Osteoblast (primary cell): Measurements from ENCODE around the gene SLC14A1. TPM values are rescaled to one million over a fixed set of nuclear protein-coding genes. Genes with fewer than 3 reads are reported as not detected.

Experiments
- DNase-seq: peaks from one replicate; pipeline ENCODE4 v3.0.0; 2011; ENCODE audit warnings: low spot score, mixed read lengths; ENCODE audit not compliant: insufficient read length; ENCODE audit errors: missing footprints
- H2AFZ ChIP-seq: 2 replicates; pipeline ENCODE4 v1.6.0; 2011; ENCODE audit warnings: mild to moderate bottlenecking, low read length
- H3K27ac ChIP-seq: 2 replicates; pipeline ENCODE4 v1.5.1; 2011; ENCODE audit warnings: mild to moderate bottlenecking, low read depth, low read length, moderate library complexity
- H3K27me3 ChIP-seq: 2 replicates; pipeline ENCODE4 v1.6.0; 2012; ENCODE audit warnings: mild to moderate bottlenecking, control low read depth, inconsistent platforms, low read length, moderate library complexity; ENCODE audit not compliant: insufficient read depth
- H3K36me3 ChIP-seq: 2 replicates; pipeline ENCODE4 v1.5.1; 2011; ENCODE audit warnings: mild to moderate bottlenecking, low read length, control low read depth, moderate library complexity; ENCODE audit not compliant: insufficient read depth
- H3K4me1 ChIP-seq: 2 replicates; pipeline ENCODE4 v1.5.1; 2011; ENCODE audit warnings: mild to moderate bottlenecking, low read length, control low read depth, moderate library complexity; ENCODE audit not compliant: insufficient read depth
- H3K4me2 ChIP-seq: 2 replicates; pipeline ENCODE4 v1.6.0; 2011; ENCODE audit warnings: mild to moderate bottlenecking, low read length; ENCODE audit not compliant: insufficient read depth
- H3K4me3 ChIP-seq: fragments of 200-600 bp; sonication (generic); 3 replicates; pipeline ENCODE4 v1.5.1; 2012; ENCODE audit warnings: mild to moderate bottlenecking, low read length, inconsistent platforms; ENCODE audit not compliant: insufficient read depth
- H3K79me2 ChIP-seq: 2 replicates; pipeline ENCODE4 v1.6.0; 2012; ENCODE audit warnings: mild to moderate bottlenecking, low read length, control low read depth, inconsistent platforms; ENCODE audit not compliant: insufficient read depth
- H3K9me3 ChIP-seq: 2 replicates; pipeline ENCODE4 v1.5.1; 2011; ENCODE audit warnings: low read depth, low read length, control low read depth
- H4K20me1 ChIP-seq: 2 replicates; pipeline ENCODE4 v1.6.0; 2012; ENCODE audit warnings: mild to moderate bottlenecking, low read length, control low read depth; ENCODE audit not compliant: insufficient read depth
- CTCF ChIP-seq: IDR thresholded peaks from 2 replicates; pipeline ENCODE4 v1.5.1; 2011; ENCODE audit warnings: mild to moderate bottlenecking, low read depth, low read length, moderate library complexity; ENCODE audit errors: extremely low read depth
- total RNA-seq: library from RNA; depleted of rRNA; stranded (reverse); fragments of >200 nt; gene quantifications from 2 replicates; pipeline ENCODE4 v1.2.3, GENCODE V29; 2012

The SLC14A1 gene
- total RNA-seq, 1 donor = 136 TPM

DNA sequence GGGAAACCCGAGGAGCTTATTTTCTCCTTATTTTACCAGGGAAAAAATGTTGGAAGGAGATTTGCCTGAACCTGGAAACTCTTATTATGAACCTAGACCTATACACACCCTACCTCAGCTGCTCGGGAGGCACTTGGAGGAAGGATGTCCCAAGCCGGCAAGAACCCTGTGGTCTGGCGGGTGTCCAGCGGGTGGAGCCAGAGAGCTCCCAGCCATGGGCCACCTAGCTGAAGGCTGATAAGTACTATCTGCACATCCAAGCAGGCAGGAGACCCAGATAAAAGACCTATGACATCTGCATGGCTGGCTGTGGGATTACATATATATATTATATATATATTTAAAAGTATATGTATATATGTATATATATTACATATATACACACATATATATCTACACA, 1.1 kb upstream of the SLC14A1 start:
- peak; percentile 65 for TF ChIP-seq CTCF
- Histone ChIP-seq H3K36me3 (peaks cover 2% of the 10 kb centered on the region), H3K27ac (no peak overlapping the region), H3K9me3 (no peaks in the 10 kb centered on the region), H3K4me2 (no peak overlapping the region), H2AFZ (no peak overlapping the region), H3K79me2 (peaks cover 41% of the 10 kb centered on the region), H3K27me3 (no peaks in the 10 kb centered on the region), H4K20me1 (no peaks in the 10 kb centered on the region), H3K4me3 (no peak overlapping the region), H3K4me1 (peaks cover 43% of the 10 kb centered on the region)
- DNase-seq = peak; percentile 55

GRCh38 chr18:45724601-45725000, 620 bp downstream of the SLC14A1 start:
- TF ChIP-seq CTCF = no peak
- peak overlapping the region; percentile 79 for H3K4me2 ChIP-seq
- H3K27me3 ChIP-seq = no peaks in the 10 kb centered on the region
- H3K79me2 ChIP-seq = peaks cover 50% of the 10 kb centered on the region
- no peak overlapping the region for H3K27ac ChIP-seq
- peaks cover 7% of the 10 kb centered on the region for H3K36me3 ChIP-seq
- peak overlapping the region; percentile 75 for H3K4me3 ChIP-seq
- H3K4me1 ChIP-seq = peaks cover 52% of the 10 kb centered on the region
- H3K9me3 ChIP-seq = no peaks in the 10 kb centered on the region
- no peak for DNase-seq
- H2AFZ ChIP-seq = no peak overlapping the region
- no peaks in the 10 kb centered on the region for H4K20me1 ChIP-seq

DNA sequence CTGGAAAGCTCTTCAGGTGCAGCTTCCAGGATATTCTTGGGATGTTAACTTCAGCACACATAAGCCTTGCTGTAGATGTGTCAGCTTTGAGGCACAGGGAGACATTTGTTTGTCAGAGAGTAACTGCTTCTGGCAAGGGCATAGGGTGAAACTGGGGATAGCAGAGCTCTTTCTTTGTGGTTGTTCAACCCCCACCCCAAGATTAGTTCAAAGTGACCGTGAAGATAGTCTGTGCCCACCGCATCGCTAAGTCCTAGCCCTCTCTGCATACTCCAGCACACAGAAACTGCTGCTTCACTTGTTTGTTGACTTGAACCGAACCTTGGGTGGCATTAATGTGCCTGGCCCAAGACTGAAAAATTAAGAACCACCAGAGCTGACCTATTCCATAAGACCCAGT, 1.4 kb downstream of the SLC14A1 start:
- DNase-seq = no peak
- H3K4me1 ChIP-seq = peaks cover 57% of the 10 kb centered on the region
- no peaks in the 10 kb centered on the region for H4K20me1 ChIP-seq
- no peaks in the 10 kb centered on the region for H3K27me3 ChIP-seq
- H3K4me2 ChIP-seq = peak overlapping the region; percentile 79
- H3K79me2 ChIP-seq = peaks cover 54% of the 10 kb centered on the region
- H3K27ac ChIP-seq = no peak overlapping the region
- no peaks in the 10 kb centered on the region for H3K9me3 ChIP-seq
- no peak overlapping the region for H2AFZ ChIP-seq
- TF ChIP-seq CTCF = no peak
- H3K4me3 ChIP-seq = peak overlapping the region; percentile 75
- H3K36me3 ChIP-seq = peaks cover 14% of the 10 kb centered on the region

GRCh38 chr18:45726603-45727002, 2.6 kb downstream of the SLC14A1 start:
- peak overlapping the region; percentile 79 for H3K4me2 ChIP-seq
- H4K20me1 ChIP-seq = no peaks in the 10 kb centered on the region
- no peak for DNase-seq
- H3K4me3 ChIP-seq = peak overlapping the region; percentile 63
- no peaks in the 10 kb centered on the region for H3K9me3 ChIP-seq
- H3K36me3 ChIP-seq = peaks cover 21% of the 10 kb centered on the region
- peak overlapping the region; percentile 61 for H2AFZ ChIP-seq
- peaks cover 56% of the 10 kb centered on the region for H3K79me2 ChIP-seq
- no peak for TF ChIP-seq CTCF
- H3K4me1 ChIP-seq = peaks cover 70% of the 10 kb centered on the region
- H3K27ac ChIP-seq = peak overlapping the region; percentile 81
- H3K27me3 ChIP-seq = no peaks in the 10 kb centered on the region
